ENCODE measurements around the gene EDIL3. TPM values are rescaled to one million over a fixed set of nuclear protein-coding genes. Genes with fewer than 3 reads are reported as not detected.

Gene EDIL3
- total and polyA plus RNA-seq, 2 of the 8 experiments (the other 6 are each of a cell fraction or from before 2014, with no cell fraction given): 14.7 to 47.2 TPM

DNA sequence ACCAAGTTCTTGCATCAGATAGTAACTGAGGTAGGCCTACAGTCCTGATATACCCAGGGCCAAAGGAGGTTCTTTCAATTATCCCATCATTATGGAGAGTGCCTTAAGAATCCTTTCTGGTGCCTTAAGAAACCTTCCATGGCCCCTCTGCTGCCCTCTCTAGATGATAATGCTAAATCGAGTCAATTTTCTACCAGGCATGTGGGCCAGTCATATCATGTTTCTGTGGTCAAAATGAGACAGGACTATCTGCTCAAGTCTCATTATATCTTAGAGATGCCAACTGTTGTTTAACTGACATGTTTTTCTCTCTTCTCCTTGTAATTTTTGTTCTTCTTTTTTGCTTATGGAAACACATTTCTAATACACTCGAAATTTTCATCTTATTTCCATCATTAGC lies 127.6 kb downstream of the EDIL3 start:
- 89% methylated on average over 2 of the region's 2 CpGs; no CpG with 5 or more reads in 1 of the 2 experiments for WGBS, 2 experiments (ENCODE audit: extremely low coverage in 1 of 2, insufficient coverage in 1 of 2, insufficient read length in 1 of 2, insufficient replicate concordance in 2 of 2, low coverage in 1 of 2, low lambda C conversion rate in 2 of 2, missing lambda C conversion rate in 1 of 2)

More for the DNA sequence above, 127.6 kb downstream of the EDIL3 start:
- CTCF ChIA-PET (ENCODE audit: partially characterized antibody): interaction anchor here (1.2 kb wide), 1 partner anchor 329 kb away, joined by 4 read pairs; no protein-coding TSS in a partner anchor
- Histone ChIP-seq H2BK12ac (ENCODE audit: low read depth, low read length) (no peak overlapping the region), H2AFZ (ENCODE audit: low read length) (no peak overlapping the region), H3K4ac (replicated peaks; ENCODE audit: insufficient read length, low read depth, low read length) (no peak overlapping the region), H3K9ac (replicated peaks in 1 of 4; ENCODE audit: extremely low read depth in 1 of 4, low read depth in 3 of 4, low read length in 3 of 4) (no peak overlapping the region), H3K4me1 (replicated peaks in 1 of 4; ENCODE audit: control insufficient read depth in 3 of 4, insufficient read depth in 4 of 4, low read length in 3 of 4) (no peaks in the 10 kb centered on the region), H4K20me1 (replicated peaks in 1 of 2; ENCODE audit: control insufficient read depth in 1 of 2, insufficient read depth in 2 of 2, low read length in 2 of 2) (no peaks in the 10 kb centered on the region), H2BK20ac (ENCODE audit: low read length) (no peak overlapping the region), H3K18ac (ENCODE audit: extremely low read depth, low read length) (no peak overlapping the region), H3K36me3 (ENCODE audit: control insufficient read depth in 2 of 4, insufficient read depth in 4 of 4, low read length in 3 of 4) (no peaks in the 10 kb centered on the region; a peak in 1 of 8 replicates), H2BK120ac (replicated peaks; ENCODE audit: low read depth, low read length) (no peak overlapping the region), H2BK15ac (ENCODE audit: low read length) (no peak overlapping the region), H3K23me2 (ENCODE audit: low read depth, low read length) (no peaks in the 10 kb centered on the region), H2AK5ac (ENCODE audit: low read depth, low read length) (no peak overlapping the region), H4K8ac (ENCODE audit: extremely low read depth, insufficient read depth, low read length) (no peak overlapping the region), H3K56ac (replicated peaks; ENCODE audit: insufficient read length, low read depth, low read length) (no peak overlapping the region), H3K9me3 (ENCODE audit: insufficient read depth in 2 of 2, low read depth in 1 of 2, low read length in 1 of 2) (no peaks in the 10 kb centered on the region), H3K79me1 (ENCODE audit: low read depth, low read length) (no peaks in the 10 kb centered on the region), H4K91ac (replicated peaks; ENCODE audit: insufficient read length, low read length) (no peak overlapping the region), H3K27me3 (replicated peaks in 1 of 4; ENCODE audit: control insufficient read depth in 3 of 4, extremely low read depth in 1 of 4, insufficient read depth in 3 of 4, low read length in 3 of 4) (no peaks in the 10 kb centered on the region), H3K79me2 (ENCODE audit: control insufficient read depth in 1 of 2, insufficient read depth in 2 of 2, low read length in 2 of 2) (0 out of 4 replicates have a peak, but pooled peaks cover 0 to 3% of the 10 kb centered on the region in 2 experiments), H4K5ac (ENCODE audit: insufficient read length, low read depth, low read length) (no peak overlapping the region), H3K14ac (ENCODE audit: insufficient read length) (no peak overlapping the region), H2BK5ac (ENCODE audit: low read depth, low read length) (no peak overlapping the region), H3K4me2 (ENCODE audit: insufficient read depth in 1 of 2, low read depth in 2 of 2, low read length in 2 of 2) (no peak overlapping the region), H3K4me3 (ENCODE audit: extremely low read depth in 1 of 4, insufficient read depth in 2 of 4, low read depth in 3 of 4, low read length in 4 of 4) (no peak overlapping the region), H3K27ac (ENCODE audit: low read depth, low read length) (no peak overlapping the region), H3K23ac (ENCODE audit: insufficient read length) (no peak overlapping the region)
- FAIRE-seq: no peak
- TF ChIP-seq FOSL1 (IDR thresholded peaks at IDR 0.05; ENCODE audit: insufficient read depth, low read depth, low read length) (no peak), ZNF274 (IDR thresholded peaks at IDR 0.05; ENCODE audit: borderline replicate concordance, extremely low read depth, low read length) (no peak), JUN (IDR thresholded peaks at IDR 0.05; ENCODE audit: low read depth, low read length) (no peak)
- TF ChIP-seq, protein P1, sequence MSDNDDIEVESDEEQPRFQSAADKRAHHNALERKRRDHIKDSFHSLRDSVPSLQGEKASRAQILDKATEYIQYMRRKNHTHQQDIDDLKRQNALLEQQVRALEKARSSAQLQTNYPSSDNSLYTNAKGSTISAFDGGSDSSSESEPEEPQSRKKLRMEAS (IDR thresholded peaks at IDR 0.05): no peak
- no peak for DNase-seq (ENCODE audit: low read depth in 1 of 2, low spot score in 2 of 2)
- POLR2A ChIA-PET (ENCODE audit: partially characterized antibody): no interaction called here

Measured in H1 (cell line).